Measurements from ENCODE around the gene USP6NL.

Gene USP6NL

GRCh38 chr10:11546581-11546980, 64.9 kb downstream of the USP6NL start:
- DNase-seq = no peak

DNA sequence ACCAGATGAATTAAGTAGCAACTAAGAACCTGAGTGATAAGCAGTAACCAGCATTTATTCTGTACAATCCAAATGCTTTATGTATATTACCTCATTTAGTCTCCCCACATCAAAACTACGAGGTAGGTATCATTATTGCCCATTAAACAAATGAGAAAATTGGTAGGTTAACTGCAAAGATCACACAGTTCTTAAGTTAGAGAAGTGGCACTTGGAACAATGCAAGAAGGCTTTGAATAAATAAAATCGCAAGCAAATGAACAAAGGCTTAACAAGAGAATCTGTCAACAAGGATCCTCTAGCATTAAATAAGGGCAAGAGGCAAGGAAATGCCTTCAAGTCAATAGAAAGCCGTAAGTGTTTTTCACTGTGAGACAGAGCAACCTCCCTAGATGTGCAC, 70.2 kb downstream of the USP6NL start:
- DNase-seq = no peak

GRCh38 chr10:11539191-11539868, 72.1 kb downstream of the USP6NL start:
- no peak for DNase-seq

DNA sequence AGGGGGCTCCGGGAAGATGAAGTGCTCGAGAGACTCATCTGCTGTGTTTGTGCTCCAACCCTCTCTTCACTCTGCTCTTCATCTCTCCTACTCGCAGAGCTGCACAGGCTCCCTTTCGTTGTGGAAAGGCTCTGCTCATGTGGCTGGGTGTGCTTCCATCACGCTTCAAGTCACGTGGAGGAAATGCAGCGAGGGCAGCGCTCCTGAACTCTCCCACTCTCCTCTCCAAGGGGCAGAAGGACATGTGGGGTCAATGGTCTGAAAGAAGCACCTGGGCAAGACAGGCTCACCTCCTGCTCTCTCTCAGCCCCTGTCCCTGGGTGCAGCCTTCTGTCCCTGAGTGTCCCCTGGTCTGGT, 72.6 kb downstream of the USP6NL start:
- no peak for DNase-seq

DNA sequence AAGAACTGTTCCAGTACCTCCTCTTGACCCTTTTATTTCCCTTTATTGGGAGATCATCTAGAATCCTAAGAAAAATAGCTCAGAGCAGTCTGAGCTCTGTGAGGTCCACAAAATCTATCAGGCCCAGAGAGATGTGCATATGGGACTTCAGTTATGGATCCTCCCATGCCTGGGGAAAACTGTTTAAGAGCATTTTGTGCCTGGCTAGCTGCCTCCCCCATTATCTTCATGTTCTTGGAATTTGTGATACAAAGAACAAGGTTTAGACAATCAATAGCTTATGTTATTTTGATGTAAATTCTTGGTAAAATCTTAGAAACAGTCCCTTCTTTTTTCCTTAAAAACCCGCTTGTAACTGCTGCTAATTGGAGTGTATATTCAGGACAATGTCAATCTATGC, 75.2 kb downstream of the USP6NL start:
- DNase-seq = no peak

DNA sequence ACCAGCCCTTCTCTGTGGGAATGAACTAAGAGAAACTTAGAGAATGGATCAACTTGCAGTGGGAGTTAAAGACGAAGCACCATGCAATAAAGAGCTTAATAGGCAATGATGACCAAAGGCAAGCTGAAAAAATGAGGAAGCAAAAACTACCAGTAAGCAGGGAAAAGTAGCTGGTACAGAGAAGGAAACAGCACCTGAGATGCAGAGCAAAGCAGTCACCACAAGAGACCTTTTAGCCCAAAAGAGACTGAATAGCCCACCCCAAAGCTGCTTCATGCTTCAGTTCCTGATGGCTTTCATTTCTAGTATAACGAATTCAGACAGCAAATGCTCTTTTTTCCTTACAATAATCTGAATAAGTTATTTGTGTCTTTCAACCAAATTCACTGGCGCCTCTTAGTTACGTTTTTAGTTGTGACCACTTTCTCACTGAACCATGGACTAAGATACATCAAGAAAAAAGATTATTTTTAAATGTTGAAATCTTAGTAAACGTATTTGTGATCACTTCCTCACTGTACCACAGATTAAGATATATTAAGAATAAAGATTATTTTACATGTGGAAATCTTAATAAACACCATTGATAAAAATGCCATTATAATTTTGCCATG, 76.0 kb downstream of the USP6NL start:
- DNase-seq = no peak

DNA sequence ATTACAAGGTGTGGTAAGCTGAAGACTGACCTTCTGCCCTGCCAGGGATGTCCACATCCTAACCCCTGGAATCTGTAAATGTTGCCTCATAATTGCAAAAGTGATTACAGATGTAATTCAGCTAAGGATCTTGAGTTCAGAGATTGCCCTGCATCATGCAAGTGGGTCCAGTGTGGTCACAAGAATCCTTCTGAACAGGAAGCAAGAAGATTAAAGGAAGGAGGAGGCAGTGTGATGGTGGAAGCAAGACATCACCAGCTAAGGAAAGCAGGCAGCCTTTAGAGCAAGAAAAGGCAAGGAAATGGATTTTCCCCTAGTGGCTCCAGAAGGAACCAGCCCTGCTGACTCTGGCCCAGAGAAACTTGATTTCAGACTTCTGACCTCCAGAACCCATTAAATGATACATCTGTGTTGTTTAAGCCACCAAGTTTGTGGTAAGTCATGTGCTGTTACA, 78.1 kb downstream of the USP6NL start:
- peak; percentile 59 for DNase-seq

DNA sequence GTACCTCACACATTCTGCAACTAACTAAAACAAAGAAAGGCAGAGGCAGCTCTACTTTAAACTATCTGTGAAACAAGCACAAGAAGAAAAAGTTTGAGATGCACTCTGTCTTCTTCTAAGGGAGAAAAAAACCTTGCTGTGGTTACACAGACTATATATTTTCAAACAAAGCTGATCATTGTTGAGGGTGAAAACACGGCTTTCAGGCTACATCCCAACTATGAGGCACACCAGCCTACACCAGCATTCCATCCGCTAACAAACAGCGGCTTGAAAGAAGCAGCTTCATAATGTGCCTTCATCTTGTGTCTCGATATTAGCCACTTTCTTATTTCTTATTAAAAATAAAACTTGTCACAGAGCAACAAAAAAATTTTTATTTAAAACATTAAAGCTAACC, 79.1 kb downstream of the USP6NL start:
- DNase-seq = peak; percentile 71

DNA sequence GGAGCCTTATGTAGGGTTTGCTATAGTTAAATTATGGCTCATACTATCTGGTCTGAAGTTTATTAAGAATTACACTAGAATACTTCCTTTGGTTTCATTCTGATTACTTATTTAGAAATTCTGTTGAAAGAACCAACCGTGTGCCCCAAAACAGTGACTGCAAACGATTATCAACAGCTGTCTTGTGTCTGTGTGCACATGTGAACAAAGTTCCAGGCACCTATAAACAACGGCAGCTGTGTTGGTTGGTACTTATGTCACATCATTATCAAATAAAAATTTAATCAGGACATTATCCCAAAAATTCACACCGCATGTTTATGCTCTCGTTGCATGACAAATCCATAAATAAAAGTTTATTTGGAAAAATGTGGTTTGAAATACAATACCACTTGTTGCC, 80.6 kb downstream of the USP6NL start:
- DNase-seq = no peak

GRCh38 chr10:11529276-11529903, 82.1 kb downstream of the USP6NL start:
- DNase-seq = no peak

- no peak for DNase-seq
Measured at GRCh38 chr10:11528286-11528685, 83.2 kb downstream of the USP6NL start.

GRCh38 chr10:11527691-11528255, 83.7 kb downstream of the USP6NL start:
- no peak for DNase-seq

DNA sequence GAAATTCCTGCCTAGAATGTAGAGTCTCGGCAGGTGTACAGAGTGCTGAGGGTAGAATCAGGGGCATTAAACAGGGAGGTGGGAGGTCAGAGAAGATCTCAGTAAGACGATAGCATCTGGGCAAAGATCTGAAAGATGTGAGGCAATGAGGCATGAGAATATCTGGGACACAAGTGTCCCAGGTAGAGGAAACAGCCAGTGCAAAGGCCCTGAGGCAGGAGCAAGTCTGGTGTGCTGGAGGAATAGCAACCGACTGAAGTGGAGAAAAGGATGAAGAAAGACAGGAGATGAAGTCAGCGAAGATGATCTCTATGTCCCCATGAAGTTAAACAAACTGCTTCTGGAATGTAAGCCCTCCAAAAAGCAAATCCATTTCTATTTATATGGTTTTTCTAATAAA, 84.4 kb downstream of the USP6NL start:
- DNase-seq = no peak

- no peak for DNase-seq
Measured at GRCh38 chr10:11525503-11525902, 85.9 kb downstream of the USP6NL start.

- no peak for DNase-seq
Measured at GRCh38 chr10:11522821-11523245, 88.6 kb downstream of the USP6NL start.

DNA sequence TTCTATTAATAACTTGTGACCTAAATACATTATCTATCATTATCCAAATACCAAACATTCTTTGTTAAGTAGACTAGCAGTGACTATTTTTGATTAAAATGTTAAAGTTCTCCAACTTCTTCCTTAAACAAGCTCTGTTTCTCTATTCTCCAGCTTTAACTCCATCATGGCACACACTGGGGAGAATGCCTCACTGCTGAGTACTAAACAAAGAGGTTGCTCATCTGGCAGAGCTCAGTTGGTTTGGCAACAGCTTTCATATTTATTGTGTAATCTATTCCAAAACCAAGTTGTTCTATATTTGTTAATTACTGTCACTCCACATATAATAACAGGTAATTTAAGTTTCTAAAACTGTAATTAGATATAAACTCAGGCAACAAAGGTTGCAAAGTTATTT, 89.6 kb downstream of the USP6NL start:
- DNase-seq = no peak

- DNase-seq = no peak
Measured at GRCh38 chr10:11520892-11521291, 90.6 kb downstream of the USP6NL start.

DNA sequence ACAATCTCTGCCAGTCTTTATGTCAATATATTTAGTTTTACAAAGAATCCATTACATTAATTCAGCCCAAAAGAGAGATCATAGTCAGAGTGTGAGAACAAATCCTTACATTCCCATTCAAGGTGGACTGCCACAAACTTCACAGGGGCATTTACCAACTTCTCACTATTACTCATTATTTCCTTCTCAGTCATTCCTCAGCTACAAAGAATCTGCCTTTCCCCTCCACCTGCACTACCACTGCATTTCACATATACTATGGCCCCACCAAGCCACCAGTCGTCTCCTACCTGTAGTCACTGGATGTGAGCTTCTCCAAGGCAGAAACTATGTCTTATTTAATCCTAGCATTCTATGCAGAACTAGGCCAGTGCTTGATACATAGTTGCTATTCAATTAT, 94.3 kb downstream of the USP6NL start:
- DNase-seq = no peak

GRCh38 chr10:11516431-11516746, 95.1 kb downstream of the USP6NL start:
- no peak for DNase-seq

- DNase-seq = no peak
Measured at GRCh38 chr10:11515596-11516430, 95.6 kb downstream of the USP6NL start.

GRCh38 chr10:11513727-11514126, 97.7 kb downstream of the USP6NL start:
- DNase-seq = no peak

- DNase-seq = no peak
Measured at GRCh38 chr10:11512596-11512995, 98.9 kb downstream of the USP6NL start.

GRCh38 chr10:11511321-11511720, 100.1 kb downstream of the USP6NL start:
- no peak for DNase-seq

Data from islet precursor cell (in vitro differentiated cells).